MCF 10A (cell line): ENCODE results near the gene ZFP36. TPM values are rescaled to one million over a fixed set of nuclear protein-coding genes. Genes with fewer than 3 reads are reported as not detected.

ENCODE experiments used
- BruUV-seq: library from RNA; stranded (reverse); fragments of 400-500 nt; replicated peaks from 2 replicates; lab custom pipeline; 2021; lab: Mats Ljungman, UMichigan
- CTCF ChIA-PET: fragments of 300-600 bp; sonication (Branson Sonifier 250); formaldehyde crosslinking; extraction: SDS; loops from one replicate; lab custom pipeline; 2021; ENCODE audit warnings: antibody characterized with exemption, inconsistent platforms; lab: Yijun Ruan, JAX
- POLR2A ChIA-PET: fragments of 300-600, 350-650 bp; sonication (Branson Sonifier 250); formaldehyde crosslinking; extraction: SDS; loops from one replicate; lab custom pipeline; 2020; ENCODE audit warnings: antibody characterized with exemption, inconsistent platforms; lab: Yijun Ruan, JAX
- DNase-seq: peaks from one replicate; pipeline ENCODE4 v3.0.0-alpha.2; 2018; ENCODE audit not compliant: unreplicated experiment
- H3K27ac Mint-ChIP-seq: one replicate; pipeline ENCODE4 v1.8.0; 2022; ENCODE audit warnings: mild to moderate bottlenecking, low read depth, mixed read lengths; ENCODE audit not compliant: unreplicated experiment
- H3K27me3 Mint-ChIP-seq: one replicate; pipeline ENCODE4 v1.8.0; 2022; ENCODE audit warnings: mixed read lengths; ENCODE audit not compliant: insufficient read depth, unreplicated experiment
- H3K36me3 Mint-ChIP-seq: one replicate; pipeline ENCODE4 v1.8.0; 2022; ENCODE audit warnings: mild to moderate bottlenecking, moderate library complexity, mixed read lengths; ENCODE audit not compliant: insufficient read depth, unreplicated experiment
- H3K4me1 Mint-ChIP-seq: one replicate; pipeline ENCODE4 v1.8.0; 2022; ENCODE audit warnings: mixed read lengths; ENCODE audit not compliant: insufficient read depth, unreplicated experiment
- H3K4me3 Mint-ChIP-seq: one replicate; pipeline ENCODE4 v1.8.0; 2022; ENCODE audit warnings: mild to moderate bottlenecking, moderate library complexity, mixed read lengths; ENCODE audit not compliant: unreplicated experiment
- H3K9me3 Mint-ChIP-seq: one replicate; pipeline ENCODE4 v1.8.0; 2022; ENCODE audit warnings: mixed read lengths; ENCODE audit not compliant: unreplicated experiment
- intact Hi-C: fragments of 100-400 bp; cut with micrococcal nuclease; formaldehyde crosslinking; loops from 2 replicates; pipeline ENCODE4 v1.14.1; 2022
- total RNA-seq: library from RNA; stranded (reverse); gene quantifications from 2 replicates; pipeline ENCODE4 v1.2.3, GENCODE V29; 2022
- TF ChIP-seq, protein P1 (sequence below): fragments of 200-600 bp; IDR thresholded peaks from one replicate; pipeline ENCODE4 v1.8.0; 2022; ENCODE audit warnings: antibody characterized with exemption, mild to moderate bottlenecking; ENCODE audit not compliant: unreplicated experiment

ZFP36 gene
- total RNA-seq, 1 experiment from 2014 or later: 98.4 TPM

DNA sequence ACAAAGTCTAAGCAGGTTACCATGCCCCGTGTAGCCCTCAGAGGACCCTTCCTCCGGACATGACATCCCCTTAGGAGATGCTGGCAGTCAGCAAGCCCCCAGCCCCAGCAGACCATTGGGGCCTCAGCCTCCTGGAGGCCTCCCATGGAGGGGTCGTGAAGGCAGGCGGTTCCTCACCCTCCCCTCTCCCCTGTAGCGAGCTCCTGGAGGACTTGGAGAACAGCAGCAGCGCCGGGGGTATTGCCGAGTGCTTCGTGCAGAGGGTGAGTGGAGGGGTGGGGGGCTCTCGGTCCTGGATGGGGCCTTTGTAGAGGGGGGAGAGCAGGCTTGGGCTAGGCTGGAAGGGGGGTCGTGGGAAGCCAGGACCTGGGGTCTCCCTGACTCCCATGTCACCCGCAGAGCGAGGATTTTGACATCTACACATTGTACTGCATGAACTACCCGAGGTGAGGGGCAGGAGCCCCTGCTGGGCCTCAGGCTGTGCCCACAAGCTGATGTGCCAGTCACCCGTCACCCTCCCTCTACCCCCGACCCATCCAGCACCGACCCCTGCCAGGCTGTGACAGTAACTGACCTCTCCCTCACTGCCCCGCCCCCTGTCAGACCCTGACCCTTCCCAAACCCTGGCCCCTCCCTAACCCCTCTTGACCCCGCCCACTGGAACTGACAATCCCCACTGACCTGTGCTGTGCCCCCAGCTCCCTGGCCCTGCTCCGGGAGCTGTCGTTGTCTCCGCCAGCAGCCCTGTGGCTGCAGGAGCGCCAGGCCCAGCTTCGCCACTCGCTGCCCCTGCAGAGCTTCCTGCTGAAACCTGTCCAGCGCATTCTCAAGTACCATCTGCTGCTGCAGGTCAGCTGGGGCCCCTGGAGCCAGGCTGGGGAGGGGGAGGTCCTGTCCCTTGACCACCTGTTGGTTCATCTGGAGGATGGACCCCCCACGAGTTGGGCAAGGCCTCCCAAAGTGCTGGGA lies 9.8 kb downstream of the ZFP36 start:
- no peaks in the 10 kb centered on the region for H3K9me3 Mint-ChIP-seq
- ChIA-PET POLR2A (interaction anchor here (0.7 kb wide), 1 partner anchor 12 kb away, joined by 3 read pairs; no protein-coding TSS in a partner anchor), CTCF (interaction anchor here (0.5 to 1.7 kb wide), 6 partner anchors 9 to 233 kb away, joined by 3 to 4 read pairs (median 4); no protein-coding TSS in a partner anchor)
- H3K27me3 Mint-ChIP-seq: no peaks in the 10 kb centered on the region
- no peak overlapping the region for H3K4me3 Mint-ChIP-seq
- DNase-seq: no peak
- intact Hi-C loops: no loop called here
- TF ChIP-seq, protein P1, sequence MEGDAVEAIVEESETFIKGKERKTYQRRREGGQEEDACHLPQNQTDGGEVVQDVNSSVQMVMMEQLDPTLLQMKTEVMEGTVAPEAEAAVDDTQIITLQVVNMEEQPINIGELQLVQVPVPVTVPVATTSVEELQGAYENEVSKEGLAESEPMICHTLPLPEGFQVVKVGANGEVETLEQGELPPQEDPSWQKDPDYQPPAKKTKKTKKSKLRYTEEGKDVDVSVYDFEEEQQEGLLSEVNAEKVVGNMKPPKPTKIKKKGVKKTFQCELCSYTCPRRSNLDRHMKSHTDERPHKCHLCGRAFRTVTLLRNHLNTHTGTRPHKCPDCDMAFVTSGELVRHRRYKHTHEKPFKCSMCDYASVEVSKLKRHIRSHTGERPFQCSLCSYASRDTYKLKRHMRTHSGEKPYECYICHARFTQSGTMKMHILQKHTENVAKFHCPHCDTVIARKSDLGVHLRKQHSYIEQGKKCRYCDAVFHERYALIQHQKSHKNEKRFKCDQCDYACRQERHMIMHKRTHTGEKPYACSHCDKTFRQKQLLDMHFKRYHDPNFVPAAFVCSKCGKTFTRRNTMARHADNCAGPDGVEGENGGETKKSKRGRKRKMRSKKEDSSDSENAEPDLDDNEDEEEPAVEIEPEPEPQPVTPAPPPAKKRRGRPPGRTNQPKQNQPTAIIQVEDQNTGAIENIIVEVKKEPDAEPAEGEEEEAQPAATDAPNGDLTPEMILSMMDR: no peak
- no peak overlapping the region for H3K27ac Mint-ChIP-seq
- BruUV-seq: no TSS peak
- H3K4me1 Mint-ChIP-seq: peaks cover 12% of the 10 kb centered on the region
- H3K36me3 Mint-ChIP-seq: peaks cover 10% of the 10 kb centered on the region

DNA sequence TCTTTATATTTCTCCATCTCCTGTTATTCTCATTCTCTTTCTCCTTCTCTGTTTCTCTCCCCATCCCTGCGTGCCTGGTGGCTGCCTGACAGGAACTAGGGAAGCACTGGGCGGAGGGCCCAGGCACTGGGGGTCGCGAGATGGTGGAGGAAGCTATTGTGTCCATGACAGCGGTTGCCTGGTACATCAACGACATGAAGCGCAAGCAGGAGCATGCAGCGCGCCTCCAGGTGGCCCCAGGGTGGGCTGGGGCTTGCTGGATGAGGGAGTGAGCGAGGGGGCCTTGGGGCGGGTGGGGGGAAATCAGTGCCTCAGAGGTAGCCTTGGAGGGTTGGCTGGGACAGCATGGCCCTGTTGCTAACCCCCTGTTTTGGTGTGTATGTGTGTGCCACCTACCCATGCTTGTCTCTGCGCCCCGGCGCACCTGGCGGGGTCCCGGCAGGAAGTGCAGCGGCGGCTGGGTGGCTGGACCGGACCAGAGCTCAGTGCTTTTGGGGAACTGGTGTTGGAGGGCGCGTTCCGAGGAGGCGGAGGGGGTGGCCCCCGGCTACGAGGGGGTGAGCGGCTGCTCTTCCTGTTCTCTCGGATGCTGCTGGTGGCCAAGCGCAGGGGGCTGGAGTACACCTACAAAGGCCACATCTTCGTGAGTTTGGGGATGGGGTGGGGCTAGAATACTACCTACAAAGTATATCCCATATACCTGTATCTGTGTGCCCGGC lies 11.0 kb downstream of the ZFP36 start:
- POLR2A ChIA-PET: interaction anchor here (0.7 kb wide), 1 partner anchor 18 kb away, joined by 3 read pairs; the partner anchor contains the start of gene RPS16
- CTCF ChIA-PET: interaction anchor here (0.6 to 1.7 kb wide), 2 partner anchors 19 to 493 kb away, joined by 3 to 4 read pairs; no protein-coding TSS in a partner anchor
- no peak overlapping the region for H3K27ac Mint-ChIP-seq
- no peaks in the 10 kb centered on the region for H3K27me3 Mint-ChIP-seq
- H3K9me3 Mint-ChIP-seq: no peaks in the 10 kb centered on the region
- H3K4me3 Mint-ChIP-seq: no peak overlapping the region
- intact Hi-C loops: no loop called here
- TF ChIP-seq, protein P1: no peak
- no peaks in the 10 kb centered on the region for H3K36me3 Mint-ChIP-seq
- H3K4me1 Mint-ChIP-seq: peaks cover 9% of the 10 kb centered on the region
- no TSS peak for BruUV-seq
- no peak for DNase-seq

DNA sequence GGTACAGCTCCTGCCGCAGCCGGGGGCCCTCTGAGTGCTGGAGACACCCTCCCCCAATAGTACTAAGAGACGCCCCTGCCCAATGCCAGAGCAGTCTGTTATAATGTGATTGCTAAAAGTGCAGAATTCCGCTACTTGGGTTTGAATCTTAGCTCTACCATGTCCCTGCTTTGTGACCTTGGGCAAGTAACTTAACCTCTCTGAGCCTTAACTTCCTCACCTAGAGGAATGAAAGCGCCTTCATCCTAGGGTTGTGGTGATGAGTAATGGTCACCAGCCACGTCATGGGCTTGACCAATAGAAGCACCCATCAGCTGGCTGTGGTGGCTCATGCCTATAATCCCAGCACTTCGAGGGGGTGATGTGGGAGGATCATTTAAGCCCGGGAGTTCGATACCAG lies 12.4 kb downstream of the ZFP36 start:
- H3K9me3 Mint-ChIP-seq: no peaks in the 10 kb centered on the region
- POLR2A ChIA-PET: no interaction called here
- H3K4me3 Mint-ChIP-seq: no peak overlapping the region
- BruUV-seq: no TSS peak
- peaks cover 3% of the 10 kb centered on the region for H3K4me1 Mint-ChIP-seq
- H3K36me3 Mint-ChIP-seq: no peaks in the 10 kb centered on the region
- TF ChIP-seq, protein P1: no peak
- intact Hi-C loops: no loop called here
- H3K27ac Mint-ChIP-seq: no peak overlapping the region
- CTCF ChIA-PET: interaction anchor here (0.6 kb wide), 1 partner anchor 283 kb away, joined by 3 read pairs; no protein-coding TSS in a partner anchor
- H3K27me3 Mint-ChIP-seq: no peaks in the 10 kb centered on the region
- no peak for DNase-seq
